ENCODE data around the gene KIF1B.
"Not testable (repeated sequence)": the region's sequence is repeated elsewhere in the genome, so short reads cannot be mapped to it uniquely, and the experiment has no call there.

KIF1B gene

DNA sequence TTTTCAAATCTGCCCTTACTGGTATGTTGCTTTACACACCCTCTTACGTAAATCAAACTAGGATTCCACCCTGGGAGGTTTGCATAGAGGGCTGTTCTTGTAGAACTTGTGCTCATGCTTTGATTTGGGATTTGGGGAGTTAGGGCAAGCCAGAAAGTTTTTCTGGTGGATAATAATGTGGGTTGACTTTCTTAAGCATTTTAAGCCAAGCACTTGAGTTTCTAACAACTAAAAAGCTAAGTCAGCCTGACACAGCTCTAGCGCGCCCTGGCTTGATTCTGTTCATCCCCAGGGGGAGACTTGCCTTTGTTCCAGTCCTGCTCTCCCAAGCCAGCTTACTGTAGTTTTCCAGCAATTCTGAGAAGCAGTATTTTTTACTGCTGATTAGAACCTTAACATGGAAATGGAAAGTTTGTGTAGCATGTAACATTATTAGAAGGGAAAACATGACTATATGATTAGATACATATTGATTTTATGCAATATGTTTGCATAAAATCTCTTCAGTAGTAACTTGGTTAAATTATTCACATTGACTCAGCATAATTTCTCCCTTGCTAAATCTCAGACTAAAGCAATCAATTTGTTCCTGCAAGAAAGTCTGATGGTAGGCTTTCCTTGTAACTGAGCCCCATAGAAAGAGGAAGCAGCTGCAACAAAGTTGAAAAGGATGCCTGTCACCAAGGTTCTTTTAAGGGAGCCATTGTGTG, 177.5 kb downstream of the KIF1B start:
- DNase-seq = no peak

DNA sequence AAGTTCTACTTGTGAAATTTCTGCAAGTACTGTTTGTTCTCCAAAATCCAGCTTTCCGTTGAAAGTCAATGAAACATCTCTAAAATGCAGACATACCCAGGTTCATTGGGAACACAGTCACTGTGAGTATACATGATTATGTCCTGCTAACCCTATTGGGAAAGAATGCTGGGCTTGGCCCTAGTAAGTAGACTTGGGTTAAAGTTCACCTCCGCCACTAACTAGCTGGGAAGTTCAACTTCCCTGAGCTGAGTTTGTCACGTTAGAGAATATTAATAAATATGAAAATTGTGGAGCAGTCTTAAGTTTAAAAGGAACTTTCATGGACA, 178.0 kb downstream of the KIF1B start:
- no peak for DNase-seq

DNA sequence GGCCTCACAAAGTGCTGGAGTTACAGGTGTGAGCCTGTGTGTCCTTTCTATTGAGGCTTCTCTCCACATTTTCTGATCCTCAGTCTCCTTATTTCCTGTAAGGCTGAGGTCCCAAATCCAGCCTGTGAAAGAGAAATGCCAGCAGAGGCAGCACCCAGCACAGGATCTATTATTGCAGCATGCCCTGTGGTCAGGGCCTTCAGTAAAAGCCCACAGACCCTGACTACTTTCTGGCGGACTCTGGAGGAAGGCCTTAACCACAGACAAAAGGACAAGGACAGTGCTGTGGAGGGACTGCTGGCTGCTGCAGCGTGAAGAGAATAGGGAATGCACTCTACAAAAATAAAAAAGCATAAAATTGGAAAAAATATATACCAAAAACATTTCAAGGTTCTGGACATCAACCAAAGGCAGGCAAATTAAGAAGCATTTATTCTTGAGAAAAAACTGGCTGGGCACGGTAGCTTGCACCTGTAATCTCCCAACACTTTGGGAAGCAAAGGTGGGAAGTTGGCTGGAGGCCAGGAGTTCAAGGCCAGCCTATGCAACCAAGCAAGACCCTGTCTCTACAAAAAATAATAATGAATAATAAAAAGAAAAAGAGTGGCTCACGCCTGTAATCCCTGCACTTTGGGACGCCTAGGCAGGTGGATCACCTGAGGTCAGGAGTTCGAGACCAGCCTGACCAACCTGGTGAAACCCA, 179.1 kb downstream of the KIF1B start:
- DNase-seq = no peak

DNA sequence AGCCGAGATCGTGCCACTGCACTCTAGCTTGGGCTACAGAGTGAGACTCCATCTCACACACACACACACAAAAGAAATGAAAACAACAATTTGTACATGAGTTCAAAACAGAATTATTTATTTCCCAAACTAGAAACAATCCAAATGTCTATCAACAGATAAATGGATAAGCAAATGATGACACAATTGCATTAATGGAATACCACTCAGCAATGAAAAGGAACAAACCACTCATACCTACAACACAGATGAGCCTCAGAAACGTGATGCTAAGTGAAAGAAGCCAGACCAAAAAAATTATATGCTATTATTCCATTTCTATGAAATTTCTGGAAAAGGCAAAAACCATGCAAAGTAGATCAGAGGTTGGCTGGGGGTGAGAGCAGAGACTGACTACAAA, 186.5 kb downstream of the KIF1B start:
- DNase-seq = no peak

DNA sequence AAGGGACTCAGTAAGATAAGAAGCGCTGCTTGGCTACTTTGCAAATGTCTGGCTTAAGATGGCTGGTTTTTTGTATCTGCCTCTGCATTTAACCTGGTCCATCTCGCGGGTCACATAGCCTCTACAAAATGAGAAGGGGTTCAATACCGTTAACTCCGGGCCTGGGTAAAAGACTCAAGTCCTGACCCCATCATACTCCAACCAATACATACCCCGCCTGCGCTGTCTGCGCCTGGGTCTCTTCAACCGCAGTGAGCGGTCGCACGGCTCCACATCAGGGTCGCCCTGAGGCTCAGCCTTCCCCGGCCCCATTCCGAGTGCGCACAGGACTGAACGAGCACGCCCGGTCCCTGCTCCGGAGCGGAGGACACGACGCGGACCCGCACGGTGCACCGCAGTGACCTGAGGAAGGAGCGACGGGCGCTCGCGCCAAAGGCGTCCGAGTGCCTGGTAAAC, 187.9 kb downstream of the KIF1B start:
- no peak for DNase-seq

DNA sequence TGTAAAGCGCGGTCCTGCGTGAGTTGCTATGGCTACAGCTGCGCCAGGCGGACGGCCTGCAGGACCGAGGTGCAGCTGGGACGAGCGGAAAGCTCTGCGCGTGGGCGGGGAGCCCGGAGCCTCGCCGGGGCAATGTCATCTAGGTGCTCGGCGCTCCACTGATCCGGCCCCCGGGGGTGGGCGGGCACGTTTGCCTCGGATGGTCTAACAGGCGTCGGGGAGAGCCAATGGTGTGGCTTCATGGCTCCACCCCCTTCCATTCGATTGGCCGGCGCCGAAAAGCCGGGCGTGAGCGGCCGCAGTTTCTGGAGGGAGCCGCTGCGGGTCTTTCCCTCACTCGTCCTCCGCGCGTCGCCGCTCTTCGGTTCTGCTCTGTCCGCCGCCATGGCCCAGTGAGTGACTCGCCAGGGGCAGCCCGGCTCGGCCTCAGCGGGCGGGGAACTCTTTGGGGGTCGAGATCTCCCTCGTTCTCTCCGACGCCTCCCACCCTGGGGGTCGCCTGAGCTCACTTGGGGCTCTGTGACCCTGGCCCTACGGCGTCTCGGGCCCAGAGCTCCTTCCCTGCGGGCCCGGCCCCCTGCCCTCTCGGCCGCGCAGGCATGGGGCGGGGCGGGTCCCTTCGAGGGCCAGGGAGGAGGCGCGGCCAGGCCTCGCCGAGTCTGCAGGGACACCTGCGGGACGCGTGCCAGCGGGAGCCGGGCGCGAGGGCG, 188.5 kb downstream of the KIF1B start, which contains the start of gene PGD:
TSS of gene PGD (plus strand) at position 331 of the 710 bp plus-strand sequence. CDS start at position 385, 54 bp downstream.
- DNase-seq = peak; percentile 86 to 96 (median 93)

DNA sequence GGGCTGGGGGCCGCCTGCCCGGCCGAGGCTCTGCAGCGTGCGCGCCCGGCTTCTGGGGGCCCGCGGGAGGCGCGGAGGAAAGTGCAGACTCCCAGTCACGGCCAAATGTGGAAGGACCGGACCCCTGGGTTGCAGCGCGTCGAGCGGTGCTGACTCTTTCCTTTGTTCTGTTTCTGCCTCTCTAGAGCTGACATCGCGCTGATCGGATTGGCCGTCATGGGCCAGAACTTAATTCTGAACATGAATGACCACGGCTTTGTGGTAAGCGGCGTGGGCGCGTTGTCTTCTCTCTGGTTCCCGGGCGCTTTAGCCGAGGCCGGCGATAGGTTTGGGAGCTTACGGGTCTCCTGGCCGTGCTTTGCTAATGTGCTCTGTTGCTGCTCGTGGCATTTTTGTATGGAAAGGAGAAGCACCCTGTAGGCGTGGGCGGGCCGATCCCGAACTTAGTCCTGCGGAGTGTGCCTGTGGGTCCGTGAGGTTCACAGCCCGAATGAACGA, 189.1 kb downstream of the KIF1B start:
- DNase-seq = no peak

DNA sequence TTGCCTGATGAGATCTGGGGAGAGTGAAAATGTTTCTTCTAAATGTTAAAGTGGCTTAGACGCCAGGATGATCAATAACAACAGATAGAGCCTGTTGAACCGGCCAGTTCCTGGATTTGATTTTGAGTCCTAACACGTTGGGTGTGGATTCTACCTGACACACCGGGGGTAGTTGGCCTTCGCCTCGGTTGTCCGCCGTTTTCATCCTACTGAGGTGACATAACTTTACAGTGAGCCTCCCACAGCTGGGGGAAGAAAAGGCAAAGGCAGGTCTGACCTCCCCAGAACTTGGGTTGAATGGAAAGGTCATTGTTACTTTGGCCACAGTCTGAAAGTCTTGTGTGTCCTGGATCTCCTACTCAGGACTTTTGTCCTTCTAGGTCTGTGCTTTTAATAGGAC, 189.6 kb downstream of the KIF1B start:
- no peak for DNase-seq

DNA sequence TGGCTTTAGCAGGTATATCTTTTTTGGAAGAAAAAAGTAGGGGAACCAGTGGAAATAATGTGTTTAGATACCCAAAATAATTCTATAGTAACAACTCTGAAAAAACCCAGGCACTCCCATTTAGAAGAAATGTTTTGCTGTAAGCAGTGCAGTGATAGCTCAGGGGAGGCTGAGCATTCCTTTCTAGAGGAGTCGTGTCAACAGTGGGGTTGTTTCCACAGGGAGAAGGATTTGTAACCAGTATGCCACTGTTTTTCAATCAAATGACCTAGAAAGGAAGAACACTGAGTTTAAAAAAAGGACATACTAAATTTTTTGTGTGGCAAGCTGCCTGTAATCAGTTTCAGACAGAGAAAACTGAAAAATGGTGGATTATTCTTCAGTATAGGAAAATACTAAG, 190.9 kb downstream of the KIF1B start:
- DNase-seq = no peak

DNA sequence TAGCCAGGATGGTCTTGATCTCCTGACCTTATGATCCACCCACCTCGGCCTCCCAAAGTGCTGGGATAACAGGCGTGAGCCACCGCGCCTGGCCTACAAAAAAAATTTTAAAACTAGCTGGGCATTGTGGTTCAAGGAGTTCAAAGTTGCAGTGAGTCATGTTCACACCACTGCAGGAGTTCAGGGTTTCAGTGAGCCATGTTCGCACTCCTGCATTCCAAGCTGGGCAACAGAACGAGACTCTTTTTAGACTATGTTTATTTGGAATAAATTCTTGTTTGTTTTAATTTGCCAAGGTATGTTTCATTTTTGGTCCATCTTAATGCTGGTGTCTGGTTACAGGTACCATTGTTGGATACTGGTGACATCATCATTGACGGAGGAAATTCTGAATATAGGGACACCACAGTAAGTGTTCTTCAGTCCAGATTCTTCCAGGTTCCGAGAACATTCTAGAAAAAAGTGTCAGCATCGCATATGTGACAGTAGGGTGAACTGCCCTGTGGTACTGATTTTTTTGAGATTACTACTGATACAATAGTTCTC, 192.4 kb downstream of the KIF1B start:
- DNase-seq = no peak

DNA sequence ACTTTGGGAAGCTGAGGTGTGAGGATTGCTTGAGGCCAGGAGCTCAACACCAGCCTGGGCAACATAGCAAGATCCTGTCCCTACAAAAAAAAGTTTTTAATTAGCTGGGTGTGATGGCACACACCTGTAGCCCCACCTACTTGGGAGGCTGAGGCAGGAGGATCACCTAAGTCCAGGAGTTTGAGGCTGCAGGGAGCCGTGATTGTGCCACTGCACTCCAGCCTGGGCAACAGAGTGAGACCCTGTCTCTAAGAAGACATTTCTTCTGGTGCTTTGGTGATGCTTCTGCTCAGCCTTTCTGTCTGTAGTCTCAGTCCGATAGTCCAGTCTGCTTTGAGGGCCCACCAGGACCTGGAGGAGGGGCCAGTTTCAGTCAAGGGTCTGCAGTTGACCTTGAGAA, 196.8 kb downstream of the KIF1B start:
- no peak for DNase-seq

DNA sequence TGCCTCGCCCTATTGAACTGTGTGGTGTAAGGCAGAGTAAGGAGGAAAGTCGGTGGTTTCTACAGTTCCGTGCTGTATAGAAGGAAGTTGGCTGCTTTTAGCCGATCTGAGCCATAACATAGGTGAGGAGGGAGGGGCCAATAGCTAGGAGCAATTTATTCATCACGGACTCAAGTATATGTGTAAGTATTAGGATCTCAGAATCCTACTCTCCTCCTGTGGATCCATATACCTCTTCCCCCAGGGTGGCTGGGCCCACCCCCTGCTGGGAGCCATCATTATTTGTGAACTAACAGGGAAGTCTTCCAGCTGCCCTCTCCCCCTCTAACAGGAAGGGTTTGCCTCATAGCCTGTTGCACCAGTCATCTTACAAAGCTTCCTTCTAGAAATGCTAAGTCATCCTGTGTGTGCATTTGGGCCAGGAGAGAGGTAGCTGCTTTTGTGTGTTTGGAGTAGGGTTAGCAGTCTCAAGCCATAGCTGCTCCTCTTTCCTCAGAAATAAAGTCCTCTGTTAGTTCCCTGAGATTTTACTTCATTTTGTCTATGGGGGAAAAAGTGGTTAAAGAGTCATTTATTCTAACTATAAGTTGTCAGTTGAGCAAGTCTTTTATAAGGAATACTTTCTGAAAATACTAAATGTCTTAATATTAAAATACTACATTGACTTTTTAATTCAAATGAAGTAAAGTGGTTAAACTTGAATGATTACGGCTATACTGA, 205.0 kb downstream of the KIF1B start:
- no peak for DNase-seq

DNA sequence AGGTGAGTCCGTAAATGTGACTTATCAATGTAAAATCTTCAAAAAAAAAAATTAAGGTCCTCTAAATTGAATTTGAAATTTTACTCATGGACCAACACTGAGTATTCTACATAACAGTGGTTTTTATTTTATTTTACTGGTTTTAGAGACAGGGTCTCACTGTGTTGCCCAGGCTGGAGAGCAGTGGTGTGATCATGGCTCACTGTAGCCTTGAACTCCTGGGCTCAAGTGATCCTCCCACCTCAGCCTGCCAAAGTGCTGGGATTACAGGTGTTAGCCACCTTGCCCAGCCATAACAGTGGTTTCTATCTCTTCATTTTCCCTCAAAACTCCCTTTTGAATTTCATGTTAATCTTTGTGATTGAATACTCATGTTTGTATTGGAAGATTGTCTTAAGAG, 205.6 kb downstream of the KIF1B start:
- not testable (repeated sequence) for DNase-seq

DNA sequence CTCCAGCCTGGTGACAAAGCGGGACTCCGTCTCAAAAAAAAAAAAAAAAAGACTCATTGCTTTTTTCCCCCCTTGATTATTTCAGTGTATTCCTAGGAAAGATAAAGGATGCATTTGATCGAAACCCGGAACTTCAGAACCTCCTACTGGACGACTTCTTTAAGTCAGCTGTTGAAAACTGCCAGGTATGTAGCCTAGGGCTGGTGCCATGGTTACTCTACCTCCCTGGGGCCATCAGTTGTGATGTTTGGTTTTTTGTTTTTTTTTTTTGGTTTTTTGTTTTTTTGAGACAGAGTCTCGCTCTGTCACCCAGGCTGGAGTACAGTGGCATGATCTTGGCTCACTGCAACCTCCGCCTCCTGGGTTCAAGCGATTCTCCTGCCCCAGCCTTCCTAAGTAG, 208.4 kb downstream of the KIF1B start:
- DNase-seq = not testable (repeated sequence)

DNA sequence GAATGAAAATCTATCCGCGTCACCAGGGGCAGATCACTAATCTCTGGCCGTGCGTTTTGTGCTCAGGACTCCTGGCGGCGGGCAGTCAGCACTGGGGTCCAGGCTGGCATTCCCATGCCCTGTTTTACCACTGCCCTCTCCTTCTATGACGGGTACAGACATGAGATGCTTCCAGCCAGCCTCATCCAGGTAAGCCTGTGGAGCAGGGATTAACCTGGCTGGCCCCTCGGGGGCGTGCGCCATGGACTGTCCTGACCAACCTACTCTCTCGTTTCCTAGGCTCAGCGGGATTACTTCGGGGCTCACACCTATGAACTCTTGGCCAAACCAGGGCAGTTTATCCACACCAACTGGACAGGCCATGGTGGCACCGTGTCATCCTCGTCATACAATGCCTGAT, 209.0 kb downstream of the KIF1B start:
- DNase-seq = no peak

DNA sequence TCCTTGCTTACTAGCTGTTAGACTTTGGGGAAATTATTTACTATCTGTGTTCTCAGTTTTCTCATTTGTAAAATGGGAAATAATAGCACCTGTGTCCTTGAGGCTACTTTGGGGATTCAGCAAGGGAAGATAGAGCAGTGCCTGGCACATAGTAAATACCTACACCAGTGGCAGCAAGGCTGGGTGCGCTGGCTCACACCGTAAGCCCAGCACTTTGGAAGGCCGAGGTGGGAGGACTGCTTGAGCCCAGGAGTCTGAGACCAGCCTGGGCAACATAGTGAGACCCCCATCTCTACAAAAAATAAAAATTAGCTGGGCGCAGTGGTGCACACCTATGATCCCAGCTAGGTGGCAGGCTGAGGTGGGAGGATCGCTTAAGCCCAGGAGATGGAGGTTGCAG, 211.3 kb downstream of the KIF1B start:
- DNase-seq = no peak

DNA sequence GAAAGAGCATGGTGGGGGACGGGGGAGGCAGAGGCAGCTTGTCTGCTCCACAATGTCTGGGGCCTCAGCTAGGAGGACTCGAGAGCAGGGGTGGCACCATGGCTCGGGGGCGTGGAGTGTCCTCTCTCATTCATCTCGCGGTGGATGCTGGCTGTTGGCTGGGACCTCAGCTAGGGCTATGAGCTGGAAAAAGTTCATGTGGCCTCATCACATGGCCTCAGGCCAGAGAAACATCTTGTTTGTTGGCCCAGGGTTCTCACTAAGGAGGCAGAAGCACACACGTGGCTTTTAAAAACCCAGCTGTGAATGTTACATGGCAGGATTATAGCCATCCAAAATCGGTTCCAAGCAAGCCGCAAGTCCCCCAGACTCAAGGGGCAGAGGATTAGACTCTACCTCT, 213.7 kb downstream of the KIF1B start:
- no peak for DNase-seq

DNA sequence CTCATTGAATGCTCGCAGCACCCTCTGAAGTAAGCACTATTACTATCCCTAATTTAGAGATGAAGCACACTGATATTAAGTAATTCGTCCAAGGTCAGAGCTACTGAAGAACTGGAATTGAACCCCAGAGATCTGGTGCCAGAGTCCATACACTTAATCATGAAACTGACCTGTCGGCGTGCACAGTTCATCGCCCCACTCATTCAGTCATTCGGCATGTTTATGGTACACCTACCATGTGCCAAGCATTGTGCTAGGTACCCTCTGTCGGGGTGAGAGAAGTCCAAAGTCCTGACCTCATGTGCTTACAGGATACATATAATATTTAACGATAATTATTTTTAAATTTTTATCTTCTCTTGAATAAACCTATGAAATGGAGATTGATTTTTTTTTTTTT, 214.3 kb downstream of the KIF1B start:
- DNase-seq = no peak

DNA sequence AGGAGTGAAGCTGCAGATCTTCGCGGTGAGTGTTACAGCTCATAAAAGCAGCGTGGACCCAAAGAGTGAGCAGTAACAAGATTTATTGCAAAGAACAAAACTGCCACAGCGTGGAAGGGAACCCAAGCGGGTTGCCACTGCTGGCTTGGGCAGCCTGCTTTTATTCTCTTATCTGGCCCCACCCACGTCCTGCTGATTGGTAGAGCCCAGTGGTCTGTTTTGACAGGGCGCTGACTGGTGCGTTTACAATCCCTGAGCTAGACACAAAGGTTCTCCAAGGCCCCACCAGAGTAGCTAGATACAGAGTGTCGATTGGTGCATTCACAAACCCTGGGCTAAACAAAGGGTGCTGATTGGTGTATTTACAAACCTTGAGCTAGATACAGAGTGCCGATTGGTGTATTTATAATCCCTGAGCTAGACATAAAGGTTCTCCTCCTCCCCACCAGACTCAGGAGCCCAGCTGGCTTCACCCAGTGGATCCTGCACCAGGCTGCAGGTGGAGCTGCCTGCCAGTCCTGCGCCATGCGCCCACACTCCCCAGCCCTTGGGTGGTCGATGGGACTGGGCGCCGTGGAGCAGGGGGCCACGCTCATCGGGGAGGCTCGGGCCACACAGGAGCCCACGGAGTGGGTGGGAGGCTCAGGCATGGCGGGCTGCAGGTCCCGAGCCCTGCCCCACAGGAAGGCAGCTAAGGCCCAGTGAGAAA, 215.6 kb downstream of the KIF1B start:
- not testable (repeated sequence) for DNase-seq

DNA sequence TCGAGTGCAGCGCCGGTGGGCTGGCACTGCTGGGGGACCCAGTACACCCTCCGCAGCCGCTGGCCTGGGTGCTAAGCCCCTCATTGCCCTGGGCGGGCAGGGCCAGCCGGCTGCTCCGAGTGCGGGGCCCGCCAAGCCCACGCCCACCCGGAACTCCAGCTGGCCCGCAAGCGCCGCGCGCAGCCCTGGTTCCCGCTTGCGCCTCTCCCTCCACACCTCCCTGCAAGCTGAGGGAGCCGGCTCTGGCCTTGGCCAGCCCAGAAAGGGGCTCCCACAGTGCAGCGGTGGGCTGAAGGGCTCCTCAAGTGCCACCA, 216.1 kb downstream of the KIF1B start:
- not testable (repeated sequence) for DNase-seq

DNA sequence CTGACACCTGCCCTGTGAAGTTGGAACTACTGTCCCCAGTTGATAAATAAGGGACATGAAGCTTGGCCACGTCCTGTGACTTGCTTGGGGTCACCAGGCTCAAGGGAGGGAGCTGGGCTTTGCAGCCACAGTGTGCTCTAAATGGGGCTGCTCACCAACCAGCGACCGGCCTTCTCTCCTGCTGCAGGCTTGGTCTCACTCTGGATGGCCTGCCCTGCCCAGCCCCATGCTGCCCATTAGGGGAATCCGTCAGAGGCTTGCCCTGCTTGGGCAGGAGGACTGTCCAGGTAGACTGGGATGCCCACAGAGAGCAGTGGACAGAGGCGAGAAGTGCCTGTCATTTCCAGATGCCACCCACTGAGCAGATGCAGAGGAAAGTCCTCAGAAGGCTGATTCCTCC, 218.6 kb downstream of the KIF1B start:
- DNase-seq = no peak

DNA sequence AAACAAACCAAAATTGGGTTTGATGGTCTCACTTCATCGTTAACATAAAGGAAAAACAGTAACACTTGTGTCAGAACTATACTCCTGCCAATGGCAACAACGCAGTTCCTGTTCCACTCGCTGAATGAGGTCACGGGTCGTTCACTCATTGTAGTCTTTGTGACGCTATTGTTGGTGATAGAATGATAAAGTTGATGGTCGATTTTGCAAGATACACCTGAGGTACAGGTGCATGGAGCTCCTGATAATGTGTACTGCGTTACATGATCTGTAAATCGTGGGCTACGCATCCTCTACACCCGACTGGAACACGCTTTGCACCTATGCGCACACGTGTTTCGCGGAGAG, 219.5 kb downstream of the KIF1B start:
- DNase-seq = no peak

All from activated naive CD4-positive, alpha-beta T cell (primary cell).